HepG2 (cell line): Measurements from ENCODE around the gene PLEKHG4B. TPM values are rescaled to one million over a fixed set of nuclear protein-coding genes. Genes with fewer than 3 reads are reported as not detected.
A peak's percentile ranks its signal among the peaks of the same experiment; 100 is the strongest.

Experiments
- ARNT2 ChIP-seq: sonication (generic); formaldehyde crosslinking; IDR thresholded peaks from 2 replicates; pipeline ENCODE4 v1.8.0; 2022; ENCODE audit warnings: mild to moderate bottlenecking, low read depth, missing genetic modification reagents, moderate library complexity
- ETS1 ChIP-seq: sonication (generic); formaldehyde crosslinking; IDR thresholded peaks from 2 replicates; pipeline ENCODE4 v1.4.0; 2020; ENCODE audit warnings: missing genetic modification reagents
- HMGXB3 ChIP-seq: sonication (generic); formaldehyde crosslinking; IDR thresholded peaks from 2 replicates; pipeline ENCODE4 v1.4.0; 2020; ENCODE audit warnings: missing genetic modification reagents, borderline replicate concordance
- IRF1 ChIP-seq: sonication (generic); formaldehyde crosslinking; IDR thresholded peaks from 2 replicates; pipeline ENCODE4 v1.4.0; 2020; ENCODE audit warnings: low read depth, mild to moderate bottlenecking, missing genetic modification reagents
- LRRFIP1 ChIP-seq: sonication (generic); formaldehyde crosslinking; conservative IDR thresholded peaks from 2 replicates; pipeline ENCODE4 v1.4.0; 2020; ENCODE audit warnings: missing genetic modification reagents
- NFATC3 ChIP-seq: sonication (generic); formaldehyde crosslinking; IDR thresholded peaks from 2 replicates; pipeline ENCODE4 v1.5.1; 2020; ENCODE audit warnings: mild to moderate bottlenecking, missing genetic modification reagents
- RORA ChIP-seq: sonication (generic); formaldehyde crosslinking; IDR thresholded peaks from 2 replicates; pipeline ENCODE4 v1.5.0; 2020; ENCODE audit warnings: mild to moderate bottlenecking, missing genetic modification reagents, moderate library complexity
- SALL1 ChIP-seq: sonication (generic); formaldehyde crosslinking; IDR thresholded peaks from 2 replicates; pipeline ENCODE4 v1.8.0; 2022; ENCODE audit warnings: mild to moderate bottlenecking, missing genetic modification reagents
- SMC3 ChIP-seq: IDR thresholded peaks from 2 replicates; pipeline ENCODE4 v1.6.1; 2011; ENCODE audit warnings: low read length, improper control_type of control experiment
- SNAPC4 ChIP-seq: sonication (generic); formaldehyde crosslinking; IDR thresholded peaks from 2 replicates; pipeline ENCODE4 v1.4.0; 2020; ENCODE audit warnings: mild to moderate bottlenecking, missing genetic modification reagents
- ZNF691 ChIP-seq: sonication (generic); formaldehyde crosslinking; IDR thresholded peaks from 2 replicates; pipeline ENCODE4 v1.4.0; 2020; ENCODE audit warnings: missing genetic modification reagents, low read depth, mild to moderate bottlenecking, borderline replicate concordance
- polyA plus RNA-seq, 8 experiments: library from polyadenylated mRNA; depleted of rRNA in 3 of 8; stranded (reverse) in 7 of 8; unstranded in 1 of 8; fragments of >200 nt; fragmentation: Illumina TruSeq in 4 of 8; extraction: Trizol in 4 of 8; gene quantifications; 2 replicates each; pipeline versions ENCODE4 v1.2.1 to v1.2.3, GENCODE V29; 2011 to 2016; ENCODE audit warnings: low read depth in 4 of 8, missing spikeins in 1 of 8, mixed read lengths in 1 of 8; ENCODE audit not compliant: insufficient read depth in 1 of 8
- total RNA-seq, 5 experiments: library from RNA; depleted of rRNA; stranded (reverse); fragments of >200 nt; fragmentation: Illumina TruSeq; extraction: Trizol; gene quantifications; 2 replicates each; pipeline ENCODE4 v1.2.3, GENCODE V29; 2016; ENCODE audit warnings: low read depth in 1 of 5

PLEKHG4B gene
- total and polyA plus RNA-seq, 2 of the 13 experiments (the other 11 are each of a cell fraction or from before 2014, with no cell fraction given) = 0.09 TPM; not detected in 1

GRCh38 chr5:188488-189481 lies 96.8 kb downstream of the PLEKHG4B start (continued):
- TF ChIP-seq LRRFIP1 (CRISPR knock-in tag) (no peak), SMC3 (peak; percentile 44; the same call in 1 of the 2 replicates), ARNT2 (CRISPR knock-in tag) (0 out of 2 replicates have a peak, but pooled peaks have one; percentile 52), IRF1 (CRISPR knock-in tag) (no peak), ZNF691 (CRISPR knock-in tag) (peak; percentile 65; the same call in 1 of the 2 replicates), NFATC3 (CRISPR knock-in tag) (no peak), RORA (no peak), ETS1 (CRISPR knock-in tag) (no peak), SNAPC4 (no peak), HMGXB3 (CRISPR knock-in tag) (no peak), SALL1 (CRISPR knock-in tag) (peak; percentile 66)
